Stomach (tissue), 9 donors: ENCODE results near the gene SLC28A1. TPM values are rescaled to one million over a fixed set of nuclear protein-coding genes. Genes with fewer than 3 reads are reported as not detected.

Experiments used
- DNase-seq, 2 donors: peaks; one replicate each; pipeline versions ENCODE4 v3.0.0 to v3.0.0-alpha.2; 2013 to 2019
- H3K27ac ChIP-seq, 5 donors: fragments of 200-600 bp in 4 of 5; sonication (generic) in 4 of 5; one replicate each; pipeline ENCODE4 v1.5.1; 2013 to 2019; ENCODE audit warnings: mild to moderate bottlenecking in 1 of 5, moderate library complexity in 1 of 5
- H3K27me3 ChIP-seq, 3 donors: fragments of 200-600 bp; sonication (generic); one replicate each; pipeline ENCODE4 v1.5.1; 2017 to 2019; ENCODE audit warnings: mixed run types in 1 of 3
- H3K36me3 ChIP-seq, 4 donors: fragments of 200-600 bp; sonication (generic); 1 replicate in 3 of 4; 2 replicates in 1 of 4; pipeline ENCODE4 v1.5.1; 2016 to 2019
- H3K4me1 ChIP-seq, 4 donors: fragments of 200-600 bp; sonication (generic); one replicate each; pipeline ENCODE4 v1.5.1; 2016 to 2019
- H3K4me3 ChIP-seq, 4 donors: fragments of 200-600 bp; sonication (generic) in 3 of 4; one replicate each; pipeline ENCODE4 v1.5.1; 2016 to 2019; ENCODE audit warnings: mild to moderate bottlenecking in 1 of 4
- H3K9me3 ChIP-seq, 4 donors: fragments of 200-600 bp; sonication (generic); one replicate each; pipeline ENCODE4 v1.5.1; 2016 to 2019
- CTCF ChIP-seq, 7 experiments: fragments of 450-650 bp in 4 of 7; fragments of 200-600 bp in 3 of 7; sonication (generic) in 3 of 7; IDR thresholded peaks; one replicate each; pipeline ENCODE4 v1.5.1; 2016 to 2019; ENCODE audit warnings: antibody characterized with exemption in 7 of 7, control low read depth in 2 of 7, mild to moderate bottlenecking in 1 of 7
- EP300 ChIP-seq: sonication (generic); formaldehyde crosslinking; IDR thresholded peaks from one replicate; pipeline ENCODE4 v1.6.1; 2017; ENCODE audit warnings: antibody characterized with exemption
- POLR2A ChIP-seq, 4 donors: fragments of 450-650 bp; IDR thresholded peaks; one replicate each; pipeline ENCODE4 v1.6.1; 2016; ENCODE audit warnings: antibody characterized with exemption in 4 of 4, control low read depth in 2 of 4, mild to moderate bottlenecking in 1 of 4, moderate library complexity in 1 of 4
- POLR2AphosphoS5 ChIP-seq, 3 donors: sonication (generic); formaldehyde crosslinking; IDR thresholded peaks; one replicate each; pipeline ENCODE4 v1.6.1; 2016; ENCODE audit warnings: antibody characterized with exemption in 3 of 3
- WGBS, 5 donors: extraction: QIAGEN DNeasy Blood & Tissue Kit in 3 of 5; methylation state at CpG; one replicate each; pipeline versions ENCODE4 v1.1.5 to v1.1.7; 2013 to 2018; 5-methylcytosine and 5-hydroxymethylcytosine counted together
- intact Hi-C: fragments of 100-400 bp; cut with DNase I; formaldehyde crosslinking; loops from one replicate; pipeline ENCODE4 v1.15.1; 2023; ENCODE audit warnings: low total_unique reads
- polyA plus RNA-seq, 3 donors: library from polyadenylated mRNA; stranded (reverse); fragments of 200-250 nt; gene quantifications; one replicate each; pipeline ENCODE4 v1.2.3, GENCODE V29; 2013
- total RNA-seq, 5 donors: library from RNA; depleted of rRNA; stranded (reverse); fragments of >200 nt; gene quantifications; one replicate each; pipeline versions ENCODE4 v1.1.0 to v1.2.3, GENCODE V29; 2014 to 2016
- donor health status: healthy with polysubstance abuse.
- donor health status: Bipolar disorder and iron deficiency.
- donor health status: healthy.

Gene SLC28A1
- total and polyA plus RNA-seq, 8 donors, result 0.92 TPM; not detected in 7

DNA sequence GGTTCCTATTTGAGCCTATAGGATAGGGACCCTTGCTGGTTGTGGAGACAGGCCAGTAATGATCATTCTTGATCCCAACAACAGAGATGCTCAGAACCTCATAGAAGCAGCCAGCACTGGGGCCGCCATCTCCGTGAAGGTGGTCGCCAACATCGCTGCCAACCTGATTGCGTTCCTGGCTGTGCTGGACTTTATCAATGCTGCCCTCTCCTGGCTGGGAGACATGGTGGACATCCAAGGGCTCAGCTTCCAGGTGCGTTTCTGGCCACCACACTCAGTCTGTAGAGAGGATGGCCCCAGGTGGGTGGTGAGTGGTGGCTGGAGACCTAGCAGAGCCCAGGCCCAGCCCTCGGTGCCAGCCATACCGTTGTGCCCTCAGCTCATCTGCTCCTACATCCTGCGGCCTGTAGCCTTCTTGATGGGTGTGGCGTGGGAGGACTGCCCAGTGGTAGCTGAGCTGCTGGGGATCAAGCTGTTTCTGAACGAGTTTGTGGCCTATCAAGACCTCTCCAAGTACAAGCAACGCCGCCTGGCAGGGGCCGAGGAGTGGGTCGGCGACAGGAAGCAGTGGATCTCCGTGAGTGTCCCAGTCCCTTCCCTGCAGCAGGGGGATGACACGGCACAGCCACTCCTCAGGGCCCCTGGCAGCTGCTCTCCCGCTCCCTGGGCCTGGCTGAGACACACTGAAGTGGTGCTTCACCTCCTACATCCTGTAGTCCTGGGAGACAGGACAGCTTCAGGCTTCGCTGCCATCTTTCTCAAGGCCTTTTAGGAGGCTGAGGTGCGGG lies 50.7 kb downstream of the SLC28A1 start:
- WGBS, 5 donors, result 82 to 90% (median 86%) methylated on average over 11 to 21 of the region's 21 CpGs
- Histone ChIP-seq H3K4me3 (no peak overlapping the region), H3K9me3 (no peaks in the 10 kb centered on the region), H3K27me3 (no peaks in the 10 kb centered on the region), H3K36me3 (no peaks in the 10 kb centered on the region), H3K27ac (no peak overlapping the region), H3K4me1 (no peaks in the 10 kb centered on the region)
- TF ChIP-seq CTCF (IDR thresholded peaks at IDR 0.05), result no peak
- TF ChIP-seq POLR2A (IDR thresholded peaks at IDR 0.05), result no peak
- no peak for TF ChIP-seq POLR2AphosphoS5 (IDR thresholded peaks at IDR 0.05)
- no peak for TF ChIP-seq EP300
- intact Hi-C loops, result loop anchor here (10.0 kb wide), 1 partner anchor 110 kb away; no protein-coding TSS in a partner anchor
- DNase-seq, result no peak

- no peaks in the 10 kb centered on the region for H3K36me3 ChIP-seq
- no peak for DNase-seq
- no peak overlapping the region for H3K4me3 ChIP-seq
- intact Hi-C loops, result loop anchor here (10.0 kb wide), 1 partner anchor 112 kb away; no protein-coding TSS in a partner anchor
- H3K9me3 ChIP-seq, result peaks cover 0 to 4% (median 0%) of the 10 kb centered on the region in 4 donors
- H3K4me1 ChIP-seq, result no peaks in the 10 kb centered on the region
- TF ChIP-seq EP300 (no peak), POLR2A (IDR thresholded peaks at IDR 0.05) (no peak), POLR2AphosphoS5 (IDR thresholded peaks at IDR 0.05) (no peak), CTCF (IDR thresholded peaks at IDR 0.05) (no peak)
- H3K27me3 ChIP-seq, result no peaks in the 10 kb centered on the region
- no peak overlapping the region for H3K27ac ChIP-seq
- 59 to 74% (median 65%) methylated on average over 5 of the region's 5 CpGs for WGBS, 5 donors
These were observed 52.7 kb downstream of the SLC28A1 start for GRCh38 chr15:84937144-84937543.

GRCh38 chr15:84938726-84939125 lies 54.3 kb downstream of the SLC28A1 start:
- no peak for DNase-seq
- Histone ChIP-seq H3K27ac (no peak overlapping the region), H3K9me3 (peaks cover 0 to 4% (median 0%) of the 10 kb centered on the region in 4 donors), H3K27me3 (no peaks in the 10 kb centered on the region), H3K4me3 (no peak overlapping the region), H3K36me3 (no peaks in the 10 kb centered on the region), H3K4me1 (no peaks in the 10 kb centered on the region)
- TF ChIP-seq EP300, result no peak
- TF ChIP-seq POLR2A (IDR thresholded peaks at IDR 0.05), result no peak
- TF ChIP-seq POLR2AphosphoS5 (IDR thresholded peaks at IDR 0.05), result no peak
- no peak for TF ChIP-seq CTCF (IDR thresholded peaks at IDR 0.05)
- WGBS, 5 donors, result 84 to 98% (median 97%) methylated on average over 1 of the region's 1 CpG
- intact Hi-C loops, result loop anchor here (10.0 kb wide), 1 partner anchor 114 kb away; no protein-coding TSS in a partner anchor

- peaks cover 0 to 4% (median 0%) of the 10 kb centered on the region in 4 donors for H3K9me3 ChIP-seq
- no peak overlapping the region for H3K4me3 ChIP-seq
- no peak overlapping the region for H3K27ac ChIP-seq
- H3K36me3 ChIP-seq, result no peaks in the 10 kb centered on the region
- intact Hi-C loops, result no loop called here
- DNase-seq, result no peak
- 56 to 80% (median 74%) methylated on average over 3 of the region's 3 CpGs for WGBS, 5 donors
- H3K27me3 ChIP-seq, result no peaks in the 10 kb centered on the region
- TF ChIP-seq EP300 (no peak), POLR2A (IDR thresholded peaks at IDR 0.05) (no peak), CTCF (IDR thresholded peaks at IDR 0.05) (no peak), POLR2AphosphoS5 (IDR thresholded peaks at IDR 0.05) (no peak)
- no peaks in the 10 kb centered on the region for H3K4me1 ChIP-seq
These were observed 55.9 kb downstream of the SLC28A1 start for GRCh38 chr15:84940399-84940798.
